Measurements from ENCODE around the gene LIMS1.

DNA sequence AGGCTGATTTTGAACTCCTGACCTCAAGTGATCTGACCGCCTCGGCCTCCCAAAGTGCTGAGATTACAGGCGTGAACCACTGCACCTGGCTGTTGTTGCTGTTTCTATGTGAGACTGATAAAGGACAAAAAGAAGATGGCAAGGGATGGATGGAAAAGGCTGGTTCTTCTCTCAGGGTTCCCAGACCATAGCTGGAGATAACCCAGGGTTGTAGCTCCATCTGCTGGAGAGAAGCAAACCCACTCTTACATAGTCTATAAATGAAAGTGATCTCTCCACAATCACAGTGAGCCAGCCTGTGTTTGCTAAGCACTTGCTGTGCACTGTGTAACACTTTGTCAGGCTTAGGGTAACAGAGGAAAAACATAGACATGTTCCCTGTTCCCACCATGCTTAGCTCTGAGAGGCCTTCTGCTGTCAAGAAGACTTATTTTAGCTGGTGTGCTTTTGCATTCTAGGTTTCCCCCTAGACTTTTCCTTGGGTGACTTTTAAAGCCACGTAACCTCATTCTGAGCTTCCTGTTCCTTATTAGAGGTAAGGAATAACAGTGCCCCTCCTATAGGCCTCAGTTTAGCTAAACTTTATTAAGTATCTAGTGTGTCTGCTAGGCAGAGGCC lies 49.7 kb downstream of the LIMS1 start:
- TF ChIP-seq TEAD4 (IDR thresholded peaks at IDR 0.05) (no peak), YY1 (IDR thresholded peaks at IDR 0.05; ENCODE audit: low read depth) (no peak), NFIC (IDR thresholded peaks at IDR 0.05) (no peak), CEBPB (IDR thresholded peaks at IDR 0.05) (no peak)
- TF ChIP-seq, protein P1, sequence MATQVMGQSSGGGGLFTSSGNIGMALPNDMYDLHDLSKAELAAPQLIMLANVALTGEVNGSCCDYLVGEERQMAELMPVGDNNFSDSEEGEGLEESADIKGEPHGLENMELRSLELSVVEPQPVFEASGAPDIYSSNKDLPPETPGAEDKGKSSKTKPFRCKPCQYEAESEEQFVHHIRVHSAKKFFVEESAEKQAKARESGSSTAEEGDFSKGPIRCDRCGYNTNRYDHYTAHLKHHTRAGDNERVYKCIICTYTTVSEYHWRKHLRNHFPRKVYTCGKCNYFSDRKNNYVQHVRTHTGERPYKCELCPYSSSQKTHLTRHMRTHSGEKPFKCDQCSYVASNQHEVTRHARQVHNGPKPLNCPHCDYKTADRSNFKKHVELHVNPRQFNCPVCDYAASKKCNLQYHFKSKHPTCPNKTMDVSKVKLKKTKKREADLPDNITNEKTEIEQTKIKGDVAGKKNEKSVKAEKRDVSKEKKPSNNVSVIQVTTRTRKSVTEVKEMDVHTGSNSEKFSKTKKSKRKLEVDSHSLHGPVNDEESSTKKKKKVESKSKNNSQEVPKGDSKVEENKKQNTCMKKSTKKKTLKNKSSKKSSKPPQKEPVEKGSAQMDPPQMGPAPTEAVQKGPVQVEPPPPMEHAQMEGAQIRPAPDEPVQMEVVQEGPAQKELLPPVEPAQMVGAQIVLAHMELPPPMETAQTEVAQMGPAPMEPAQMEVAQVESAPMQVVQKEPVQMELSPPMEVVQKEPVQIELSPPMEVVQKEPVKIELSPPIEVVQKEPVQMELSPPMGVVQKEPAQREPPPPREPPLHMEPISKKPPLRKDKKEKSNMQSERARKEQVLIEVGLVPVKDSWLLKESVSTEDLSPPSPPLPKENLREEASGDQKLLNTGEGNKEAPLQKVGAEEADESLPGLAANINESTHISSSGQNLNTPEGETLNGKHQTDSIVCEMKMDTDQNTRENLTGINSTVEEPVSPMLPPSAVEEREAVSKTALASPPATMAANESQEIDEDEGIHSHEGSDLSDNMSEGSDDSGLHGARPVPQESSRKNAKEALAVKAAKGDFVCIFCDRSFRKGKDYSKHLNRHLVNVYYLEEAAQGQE (IDR thresholded peaks at IDR 0.05; ENCODE audit: low read depth): no peak

Measured in Ishikawa (cell line).